ENCODE data around the gene TIMP2.

TIMP2 gene

DNA sequence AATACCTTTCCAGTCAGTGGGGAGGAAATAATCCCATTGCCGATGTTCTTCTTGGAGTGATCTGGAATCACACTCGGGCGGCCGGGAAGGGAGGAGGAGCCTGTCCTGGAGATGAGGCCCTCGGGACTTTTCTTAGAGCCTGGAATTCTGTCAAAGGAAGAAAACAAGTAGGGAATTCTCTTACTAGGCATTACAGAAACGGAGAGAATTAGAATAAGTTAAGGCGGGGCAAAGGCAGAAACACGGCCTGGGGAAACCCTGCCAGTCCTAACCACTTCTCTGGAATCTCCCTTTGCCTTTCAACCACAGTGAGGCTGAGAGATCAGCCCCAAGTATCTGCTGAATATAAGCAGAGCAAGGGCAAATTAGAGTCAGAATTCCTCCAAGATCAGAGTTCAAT, 112.3 kb downstream of the TIMP2 start:
- DNase-seq (ENCODE audit: low read depth): no peak

DNA sequence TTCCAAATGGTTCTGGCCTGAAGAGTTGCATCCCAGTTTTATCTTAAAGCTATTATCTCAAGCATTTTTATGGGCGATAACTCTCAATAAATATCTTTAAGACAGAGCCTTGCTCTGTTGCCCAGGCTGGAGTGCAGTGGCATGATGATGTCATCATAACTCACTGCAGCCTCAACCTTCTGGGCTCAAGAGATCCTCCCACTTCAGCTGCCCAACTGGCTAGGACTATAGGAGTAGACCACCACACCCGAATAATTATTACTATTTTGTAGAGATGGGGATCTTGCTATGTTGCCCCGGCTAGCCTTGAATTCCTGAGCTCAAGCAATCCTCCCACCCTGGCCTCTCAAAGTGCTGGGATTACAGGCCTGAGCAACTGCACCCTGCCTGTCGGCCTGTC, 117.0 kb downstream of the TIMP2 start:
- no peak for DNase-seq (ENCODE audit: low read depth)

- no peak for DNase-seq (ENCODE audit: low read depth)
Observed at GRCh38 chr17:78806451-78806850, 118.7 kb downstream of the TIMP2 start.

DNA sequence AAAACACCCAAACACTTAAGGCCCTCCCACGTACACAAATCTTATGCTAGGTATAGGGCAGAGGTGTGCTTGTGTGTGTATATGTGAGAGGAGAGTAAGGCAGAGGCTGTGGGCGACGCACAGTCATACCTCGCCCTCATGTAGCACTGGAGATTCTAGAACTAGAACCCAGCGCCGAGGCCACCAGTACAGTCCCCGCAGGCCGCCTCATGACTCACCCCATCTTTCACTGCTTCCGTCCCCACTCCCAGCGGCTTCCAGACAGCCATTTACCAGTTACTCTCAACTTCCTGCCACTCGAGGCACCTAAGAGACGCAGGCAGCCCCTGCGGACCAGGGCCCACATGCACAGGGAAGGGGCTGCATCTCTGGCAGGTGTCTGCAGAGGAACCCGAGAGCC, 119.9 kb downstream of the TIMP2 start:
- DNase-seq (ENCODE audit: low read depth): no peak

DNA sequence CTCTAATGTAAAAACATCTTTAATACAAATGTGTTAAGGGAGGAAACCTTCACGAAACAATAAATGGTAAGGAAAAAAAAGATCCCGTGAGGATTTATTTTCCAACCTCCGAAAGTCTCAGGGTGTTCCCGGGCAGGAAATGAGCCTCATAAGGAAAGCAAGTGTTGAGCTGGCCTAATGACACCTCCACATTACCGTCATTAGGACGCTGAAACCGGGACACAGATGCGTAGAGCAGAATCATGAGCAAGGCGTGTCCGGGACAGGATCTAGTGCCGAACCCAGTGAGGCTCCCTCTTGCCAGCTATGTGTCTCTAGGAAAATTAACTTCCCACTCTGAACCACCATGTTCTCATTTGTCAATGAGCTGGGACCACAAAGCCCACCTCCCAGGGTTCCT, 120.4 kb downstream of the TIMP2 start:
- no peak for DNase-seq (ENCODE audit: low read depth)

DNA sequence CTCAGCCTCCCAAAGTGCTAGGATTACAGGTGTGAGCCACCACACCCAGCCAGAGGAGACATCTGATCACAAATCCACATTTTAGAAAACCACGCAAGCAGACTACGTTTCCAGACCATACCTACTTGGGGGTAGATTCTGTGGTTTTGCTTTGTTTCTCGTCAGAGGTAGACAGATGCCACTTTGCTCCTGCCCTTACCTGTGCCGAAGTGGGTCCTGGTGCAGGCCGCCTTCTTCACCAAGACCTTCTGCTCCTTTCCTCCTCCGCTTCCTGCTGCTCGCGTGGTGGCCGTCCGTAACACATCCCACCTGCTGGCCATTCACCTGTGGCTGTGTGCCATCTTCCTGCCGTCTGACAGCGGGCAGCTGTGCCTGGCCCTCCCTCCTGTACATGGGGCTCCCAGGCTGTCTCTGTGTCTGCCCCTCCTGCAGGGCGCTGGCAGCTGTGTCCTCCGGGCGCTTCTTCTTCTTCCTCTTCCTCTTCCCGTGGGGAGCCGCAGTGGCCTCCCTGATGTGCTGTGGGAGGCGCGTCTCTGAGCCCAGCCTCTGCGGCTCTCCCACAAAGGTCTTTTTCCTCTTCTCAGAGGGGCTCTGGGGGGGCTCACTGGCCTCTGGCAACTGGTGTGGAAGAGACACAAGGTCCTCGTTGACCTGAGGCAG, 121.9 kb downstream of the TIMP2 start:
- DNase-seq (ENCODE audit: low read depth): no peak

Measured in GM04504 (cell line).